ENCODE data around the gene CRIM1.

The CRIM1 gene

DNA sequence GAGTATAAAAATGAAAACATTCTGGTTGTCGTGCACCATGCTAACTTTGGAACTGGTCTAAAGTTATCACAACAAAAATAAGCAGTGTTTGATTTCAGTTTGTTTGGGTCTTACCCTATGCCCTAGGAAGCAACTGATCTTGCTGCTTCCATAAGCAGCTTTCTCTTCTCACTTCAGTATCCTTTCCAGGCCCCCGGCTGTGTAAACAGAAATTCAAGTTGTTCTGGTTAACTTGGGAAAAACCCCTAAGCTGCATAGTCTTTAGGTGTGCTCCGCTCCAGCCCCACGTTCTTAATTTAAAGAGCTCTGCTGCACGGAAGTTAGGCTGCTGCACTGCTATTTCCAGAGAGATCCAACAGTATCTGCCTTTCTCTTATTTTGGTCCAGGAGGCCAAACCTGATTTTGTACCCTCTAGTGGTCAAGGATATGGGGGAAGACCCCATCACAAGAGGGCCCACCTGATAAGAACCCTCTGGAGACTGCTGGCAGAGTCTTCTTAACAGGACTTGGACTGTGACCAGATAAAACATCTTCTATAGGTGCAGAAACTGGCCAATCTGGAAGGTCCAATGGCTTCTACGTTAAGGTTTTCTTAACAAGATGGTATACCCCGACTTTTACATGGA lies 173.3 kb downstream of the CRIM1 start:
- no peak for DNase-seq

DNA sequence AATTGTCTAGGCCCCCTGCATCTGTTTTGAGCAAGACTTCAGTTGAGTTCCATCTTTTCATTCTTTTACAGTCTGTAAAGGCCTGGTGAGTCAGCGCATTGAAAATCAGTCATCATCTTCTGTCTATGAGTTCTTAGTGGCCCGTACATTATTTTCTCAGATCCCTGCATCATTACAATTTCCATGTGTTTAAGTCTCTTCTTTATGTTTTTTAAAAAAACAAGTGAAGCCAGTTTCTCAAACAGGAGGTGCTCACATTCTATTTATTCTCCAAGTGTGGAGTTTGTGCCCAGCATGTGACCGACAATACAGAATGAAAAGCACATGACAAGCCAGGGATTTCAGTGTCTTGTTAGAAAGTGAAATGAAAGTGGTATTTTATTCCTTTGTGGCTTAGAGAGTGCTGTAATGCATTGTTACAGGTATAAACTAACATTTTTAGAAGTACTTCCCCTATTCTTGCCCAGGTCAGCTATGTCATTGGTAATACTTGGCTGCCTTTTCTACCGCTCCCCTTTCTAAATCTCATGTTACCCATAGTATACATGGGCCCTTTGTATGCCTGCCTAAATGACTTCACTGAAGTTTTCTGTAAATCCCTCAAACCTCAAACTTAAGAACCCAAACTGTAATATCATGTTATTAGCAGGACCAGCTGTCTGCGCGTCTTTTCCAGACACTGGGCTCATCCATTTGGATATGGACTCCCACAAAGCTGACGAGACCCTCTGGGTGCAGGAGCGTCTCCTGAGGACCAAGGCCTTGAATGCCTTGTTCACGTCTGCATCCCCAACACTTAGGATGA lies 174.8 kb downstream of the CRIM1 start:
- no peak for DNase-seq

DNA sequence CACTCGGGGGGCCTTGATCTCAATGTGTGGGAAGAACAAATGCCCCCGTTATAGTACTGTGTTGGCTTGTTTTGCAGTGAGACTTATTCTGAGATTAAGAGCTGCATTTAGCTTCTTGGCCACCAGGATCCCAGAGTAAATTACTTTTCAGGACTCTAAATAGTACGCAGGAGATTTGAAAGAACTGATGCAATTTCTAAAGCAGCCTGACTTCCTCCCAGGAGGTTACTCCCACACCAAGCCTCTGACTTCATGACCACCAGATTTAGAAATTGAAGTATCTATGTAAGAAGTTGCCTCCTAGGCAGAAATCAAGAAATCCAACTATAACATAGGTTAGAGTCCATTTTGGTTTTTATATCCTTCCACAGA lies 175.4 kb downstream of the CRIM1 start:
- no peak for DNase-seq

GRCh38 chr2:36534275-36534799 lies 178.8 kb downstream of the CRIM1 start:
- no peak for DNase-seq

- DNase-seq = no peak
Observed at GRCh38 chr2:36535099-36535498, 179.5 kb downstream of the CRIM1 start.

GRCh38 chr2:36536776-36537175 lies 181.2 kb downstream of the CRIM1 start:
- no peak for DNase-seq

DNA sequence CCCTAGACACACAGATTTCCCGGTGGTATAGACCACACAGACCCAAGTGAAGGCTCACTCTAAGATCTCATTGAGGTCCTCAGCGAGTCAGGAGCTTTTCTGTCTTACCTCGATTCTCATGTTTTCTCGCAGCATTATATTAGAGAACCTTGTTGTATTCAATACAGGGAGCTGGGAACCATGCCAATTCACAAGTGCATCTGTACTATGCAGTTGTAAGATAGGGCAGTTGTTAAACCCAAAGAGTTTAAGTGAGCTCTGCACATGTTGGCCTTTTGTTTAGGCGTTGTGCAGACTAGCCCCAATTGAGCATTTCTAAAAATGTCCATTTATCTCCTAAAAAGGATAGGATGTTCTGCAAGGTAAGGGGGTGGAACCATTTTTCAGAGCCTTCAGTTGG lies 182.8 kb downstream of the CRIM1 start:
- no peak for DNase-seq

- no peak for DNase-seq
Observed at GRCh38 chr2:36539631-36540030, 184.1 kb downstream of the CRIM1 start.

GRCh38 chr2:36540986-36541754 lies 185.6 kb downstream of the CRIM1 start:
- no peak for DNase-seq

GRCh38 chr2:36541891-36542595 lies 186.5 kb downstream of the CRIM1 start:
- DNase-seq = no peak

DNA sequence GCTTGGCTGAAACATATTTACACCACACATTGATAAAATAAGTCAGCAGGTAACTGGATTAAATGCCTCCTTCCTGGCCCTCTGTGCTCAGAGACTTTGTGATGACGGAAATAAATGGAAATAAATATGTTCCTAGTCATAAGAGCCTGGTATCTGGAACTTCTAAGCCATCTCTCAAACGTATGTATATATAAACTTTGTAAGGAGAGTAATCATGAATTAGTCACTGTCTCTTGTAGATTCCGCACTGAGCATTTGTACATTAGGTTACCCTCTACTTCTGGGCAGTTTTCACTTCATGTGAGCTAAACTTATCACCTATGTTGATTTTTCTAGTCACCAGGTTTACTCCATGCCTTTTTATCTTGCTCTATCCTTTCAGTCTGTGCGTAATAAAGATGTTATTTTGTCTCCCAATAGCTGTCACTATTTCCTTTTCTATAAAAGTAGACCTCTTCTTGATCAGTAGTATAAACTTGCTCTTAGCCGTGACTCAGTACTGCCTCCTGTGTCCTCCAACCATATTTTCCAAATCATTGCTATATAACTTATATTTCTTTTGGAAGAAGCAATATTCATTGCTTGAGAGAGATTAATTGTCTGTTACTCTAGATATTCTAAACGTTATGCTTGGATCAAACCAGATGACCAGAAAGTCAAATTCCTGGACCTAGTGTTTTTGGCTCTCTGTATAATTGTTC lies 189.2 kb downstream of the CRIM1 start:
- DNase-seq = no peak

GRCh38 chr2:36545871-36546416 lies 190.4 kb downstream of the CRIM1 start:
- DNase-seq = no peak

- DNase-seq = no peak
Observed at GRCh38 chr2:36547906-36548305, 192.3 kb downstream of the CRIM1 start.

GRCh38 chr2:36549165-36549574 lies 193.6 kb downstream of the CRIM1 start:
- DNase-seq = no peak

DNA sequence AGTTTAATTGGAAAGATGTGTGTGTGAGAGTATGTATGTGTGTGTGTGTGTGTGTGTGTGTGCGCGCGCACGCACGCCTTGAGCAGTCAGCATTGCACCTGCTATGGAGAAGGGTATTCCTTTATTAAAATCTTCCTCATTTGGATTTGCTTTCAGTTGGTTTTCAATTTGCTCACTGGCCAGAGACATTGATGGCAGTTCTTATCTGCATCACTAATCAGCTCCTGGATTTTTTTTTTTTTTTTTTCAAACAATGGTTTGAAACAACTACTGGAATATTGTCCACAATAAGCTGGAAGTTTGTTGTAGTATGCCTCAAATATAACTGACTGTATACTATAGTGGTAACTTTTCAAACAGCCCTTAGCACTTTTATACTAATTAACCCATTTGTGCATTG lies 194.4 kb downstream of the CRIM1 start:
- DNase-seq = no peak

- peak in 1 of 2 donors; percentile 17 for DNase-seq
Observed at GRCh38 chr2:36553683-36554082, 198.1 kb downstream of the CRIM1 start.

DNA sequence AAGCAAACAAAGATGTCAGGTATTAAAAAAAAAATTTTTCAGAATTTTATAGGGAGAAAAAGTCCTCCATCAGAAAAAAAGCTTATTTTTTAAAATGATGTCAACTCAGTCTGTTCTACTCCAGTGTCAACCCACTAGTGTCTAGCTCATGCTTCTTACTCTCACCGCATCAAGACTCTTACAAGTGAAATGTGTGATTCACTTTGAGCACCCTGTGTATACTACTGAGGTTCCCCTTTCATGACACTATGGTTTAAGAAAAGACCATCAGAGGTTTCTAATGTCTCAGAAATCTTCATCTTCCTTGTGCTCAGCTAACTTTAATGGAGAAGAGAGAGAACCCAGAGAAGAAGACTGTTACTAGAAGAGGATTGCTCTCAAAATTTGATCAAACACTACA lies 199.0 kb downstream of the CRIM1 start:
- no peak for DNase-seq

DNA sequence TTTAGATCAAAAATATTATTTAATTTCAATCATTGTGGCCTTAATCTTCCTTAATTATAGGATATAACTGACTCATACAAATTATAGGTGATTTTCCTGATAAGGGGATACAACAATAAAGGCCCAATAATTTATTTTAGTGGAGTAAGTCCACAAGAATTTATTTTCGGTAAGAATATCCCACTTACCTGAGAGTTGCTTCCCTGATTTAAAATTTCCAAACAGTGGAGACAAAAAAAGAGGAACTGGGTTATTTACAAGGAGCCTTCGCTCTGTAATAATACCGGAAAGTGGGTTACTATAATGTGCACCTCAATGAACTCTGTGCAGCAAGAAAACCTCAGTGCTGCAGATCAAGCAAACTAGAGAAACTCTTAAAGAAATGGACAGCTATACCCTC lies 200.2 kb downstream of the CRIM1 start:
- no peak for DNase-seq

- no peak for DNase-seq
Observed at GRCh38 chr2:36556842-36557241, 201.3 kb downstream of the CRIM1 start.

GRCh38 chr2:36559221-36559942 lies 203.8 kb downstream of the CRIM1 start:
- no peak for DNase-seq

GRCh38 chr2:36560726-36561125 lies 205.1 kb downstream of the CRIM1 start:
- DNase-seq = no peak
